Right lobe of liver (tissue), 6 donors: Measurements from ENCODE around the gene DELE1. TPM values are rescaled to one million over a fixed set of nuclear protein-coding genes. Genes with fewer than 3 reads are reported as not detected.

Source experiments
- ATAC-seq, 4 donors: fragments of 200-7000 bp; cut with Tn5 transposase; one replicate each; pipeline ENCODE4 v1.9.1; 2020; ENCODE audit warnings: mild to moderate bottlenecking in 4 of 4, moderate library complexity in 4 of 4
- DNase-seq, 3 donors: peaks; one replicate each; pipeline ENCODE4 v3.0.0-alpha.2; 2020
- H3K27ac ChIP-seq, 3 donors: fragments of 200-600 bp; one replicate each; pipeline ENCODE4 v1.8.0; 2022
- H3K27me3 ChIP-seq, 2 donors: fragments of 200-600 bp; one replicate each; pipeline ENCODE4 v1.8.0; 2022
- H3K36me3 ChIP-seq, 4 donors: fragments of 200-600 bp; sonication (generic) in 1 of 4; one replicate each; pipeline versions ENCODE4 v1.5.1 to v1.8.0; 2017 to 2022; ENCODE audit warnings: control low read depth in 1 of 4
- H3K4me1 ChIP-seq, 4 donors: fragments of 200-600 bp; sonication (generic) in 1 of 4; one replicate each; pipeline versions ENCODE4 v1.5.1 to v1.8.0; 2017 to 2022; ENCODE audit warnings: control low read depth in 1 of 4
- H3K4me3 ChIP-seq, 3 donors: fragments of 200-600 bp; one replicate each; pipeline ENCODE4 v1.8.0; 2022
- H3K9me3 ChIP-seq, 4 donors: fragments of 200-600 bp; sonication (generic) in 1 of 4; one replicate each; pipeline versions ENCODE4 v1.5.1 to v1.8.0; 2017 to 2022; ENCODE audit warnings: control low read depth in 1 of 4
- POLR2A ChIP-seq: fragments of 450-650 bp; IDR thresholded peaks from one replicate; pipeline ENCODE4 v1.6.1; 2017; ENCODE audit warnings: antibody characterized with exemption, mild to moderate bottlenecking
- WGBS: methylation state at CpG from one replicate; pipeline ENCODE4 v1.1.6; 2018; ENCODE audit warnings: low coverage, low lambda C conversion rate; ENCODE audit not compliant: insufficient coverage; ENCODE audit errors: missing lambda C conversion rate; 5-methylcytosine and 5-hydroxymethylcytosine counted together
- intact Hi-C, 2 donors: fragments of 100-400 bp; cut with DNase I; formaldehyde crosslinking; loops; one replicate each; pipeline versions ENCODE4 v1.11.2 to v1.14.1; 2022
- total RNA-seq, 6 experiments: library from RNA; depleted of rRNA in 2 of 6; stranded (reverse); fragments of >200 nt in 2 of 6; fragmentation: NEBNext Ultra II Directional in 3 of 6; extraction: Animal tissue kit (Norgen Biotek cat#: 25700) in 3 of 6; gene quantifications; one replicate each; pipeline versions ENCODE4 v1.1.0 to v1.2.4, GENCODE V29; 2016 to 2023
- TF ChIP-seq, protein P1 (sequence below), 4 donors: fragments of 200-600 bp in 3 of 4; fragments of 450-650 bp in 1 of 4; IDR thresholded peaks; one replicate each; pipeline versions ENCODE4 v1.5.1 to v1.8.0; 2016 to 2022; ENCODE audit warnings: antibody characterized with exemption in 4 of 4, mild to moderate bottlenecking in 2 of 4
- donor health status: DM: no; HTN: yes; CAD: no.
- donor health status: DM: no; HTN: no; CAD: no.
- donor health status: DM: no; HTN: no; CAD: no.
- donor health status: DM: no; HTN: yes; CAD: no.
- donor health status: DM: no; HTN: yes; CAD: no.

The DELE1 gene
- total RNA-seq, 6 experiments from 2014 or later = 39.4 to 57.9 (median 43.8) TPM

DNA sequence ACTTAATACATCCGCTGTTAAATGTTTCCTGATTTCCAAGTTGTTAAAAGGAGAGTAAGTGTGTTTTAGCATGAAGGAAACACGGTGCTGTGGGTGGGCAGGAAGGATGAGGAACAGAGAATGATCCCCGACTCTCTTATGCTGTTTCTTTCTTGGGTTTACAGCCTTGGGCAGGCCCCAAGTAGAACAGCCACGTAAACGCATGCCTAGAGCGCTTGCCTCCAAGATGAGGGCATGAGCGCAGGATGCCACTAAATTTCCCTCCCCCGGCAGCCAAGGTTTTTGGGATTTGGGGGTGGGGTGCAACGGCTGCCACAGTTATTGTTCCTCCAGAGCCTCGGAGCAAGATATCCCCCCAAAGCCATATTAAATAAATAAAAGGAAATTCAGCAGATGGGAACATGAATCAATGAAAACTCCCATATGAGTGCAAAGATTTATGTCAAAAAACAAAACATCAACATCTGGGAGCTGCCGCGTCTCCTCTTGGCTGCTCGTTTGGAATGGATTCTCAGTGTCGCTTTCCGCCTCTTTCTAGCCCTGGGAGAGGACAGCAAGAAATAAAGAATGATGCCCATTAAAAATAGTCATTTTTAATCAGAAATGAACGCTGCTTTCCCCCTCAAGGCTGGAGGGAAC, 10.0 kb upstream of the DELE1 start:
- intact Hi-C loops = no loop called here
- no peak for TF ChIP-seq POLR2A
- TF ChIP-seq, protein P1, sequence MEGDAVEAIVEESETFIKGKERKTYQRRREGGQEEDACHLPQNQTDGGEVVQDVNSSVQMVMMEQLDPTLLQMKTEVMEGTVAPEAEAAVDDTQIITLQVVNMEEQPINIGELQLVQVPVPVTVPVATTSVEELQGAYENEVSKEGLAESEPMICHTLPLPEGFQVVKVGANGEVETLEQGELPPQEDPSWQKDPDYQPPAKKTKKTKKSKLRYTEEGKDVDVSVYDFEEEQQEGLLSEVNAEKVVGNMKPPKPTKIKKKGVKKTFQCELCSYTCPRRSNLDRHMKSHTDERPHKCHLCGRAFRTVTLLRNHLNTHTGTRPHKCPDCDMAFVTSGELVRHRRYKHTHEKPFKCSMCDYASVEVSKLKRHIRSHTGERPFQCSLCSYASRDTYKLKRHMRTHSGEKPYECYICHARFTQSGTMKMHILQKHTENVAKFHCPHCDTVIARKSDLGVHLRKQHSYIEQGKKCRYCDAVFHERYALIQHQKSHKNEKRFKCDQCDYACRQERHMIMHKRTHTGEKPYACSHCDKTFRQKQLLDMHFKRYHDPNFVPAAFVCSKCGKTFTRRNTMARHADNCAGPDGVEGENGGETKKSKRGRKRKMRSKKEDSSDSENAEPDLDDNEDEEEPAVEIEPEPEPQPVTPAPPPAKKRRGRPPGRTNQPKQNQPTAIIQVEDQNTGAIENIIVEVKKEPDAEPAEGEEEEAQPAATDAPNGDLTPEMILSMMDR (IDR thresholded peaks at IDR 0.05) = no peak
- WGBS = 22% methylated on average over 12 of the region's 16 CpGs

DNA sequence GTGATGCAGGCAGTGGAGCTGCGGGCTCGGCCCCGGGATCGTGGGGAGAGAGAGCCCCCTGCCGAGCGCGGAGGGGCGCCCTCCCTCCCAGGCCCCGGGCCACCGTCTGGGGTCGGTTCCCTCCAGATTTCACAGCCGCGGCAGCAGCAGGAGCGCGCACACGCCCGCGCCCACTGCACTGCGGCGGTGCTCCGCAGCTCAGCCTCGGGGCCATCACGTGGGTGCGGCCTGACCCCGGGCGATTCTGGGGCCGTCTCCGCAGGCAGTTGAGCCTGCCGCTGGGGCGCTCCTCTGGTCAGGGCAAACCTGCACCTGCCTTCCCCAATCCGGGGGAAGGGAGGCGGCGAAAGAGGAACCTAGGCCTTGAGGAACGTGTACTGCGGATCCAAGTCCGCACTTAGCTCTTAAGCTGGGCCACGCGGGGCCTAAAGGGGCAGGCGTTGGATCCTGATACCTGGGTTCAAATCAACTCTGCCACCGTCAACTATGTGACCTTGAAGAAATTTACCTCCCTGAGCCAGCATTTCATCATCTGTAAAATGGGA, 9.4 kb upstream of the DELE1 start:
- H3K4me1 ChIP-seq = peaks cover 0 to 16% (median 0%) of the 10 kb centered on the region in 4 donors
- H3K36me3 ChIP-seq = no peaks in the 10 kb centered on the region
- 56% methylated on average over 7 of the region's 40 CpGs for WGBS
- peak overlapping the region; percentile 31 to 49 (median 32) for H3K4me3 ChIP-seq
- peak; percentile 84 to 89 (median 86) for ATAC-seq
- H3K27me3 ChIP-seq = no peaks in the 10 kb centered on the region
- peak; percentile 67 to 77 (median 67) for DNase-seq
- no peaks in the 10 kb centered on the region for H3K9me3 ChIP-seq
- intact Hi-C loops = no loop called here
- no peak for TF ChIP-seq POLR2A
- TF ChIP-seq, protein P1 (IDR thresholded peaks at IDR 0.05) = peak in 2 of 4 donors; percentile 18 to 28
- H3K27ac ChIP-seq = no peak overlapping the region

More for the DNA sequence above, 10.0 kb upstream of the DELE1 start:
- DNase-seq = no peak
- H3K4me3 ChIP-seq = peak overlapping the region; percentile 31 to 49 (median 32)
- no peak for ATAC-seq
- H3K27me3 ChIP-seq = no peaks in the 10 kb centered on the region
- H3K27ac ChIP-seq = no peak overlapping the region
- no peaks in the 10 kb centered on the region for H3K9me3 ChIP-seq
- H3K36me3 ChIP-seq = no peaks in the 10 kb centered on the region
- H3K4me1 ChIP-seq = peaks cover 0 to 10% (median 0%) of the 10 kb centered on the region in 4 donors

DNA sequence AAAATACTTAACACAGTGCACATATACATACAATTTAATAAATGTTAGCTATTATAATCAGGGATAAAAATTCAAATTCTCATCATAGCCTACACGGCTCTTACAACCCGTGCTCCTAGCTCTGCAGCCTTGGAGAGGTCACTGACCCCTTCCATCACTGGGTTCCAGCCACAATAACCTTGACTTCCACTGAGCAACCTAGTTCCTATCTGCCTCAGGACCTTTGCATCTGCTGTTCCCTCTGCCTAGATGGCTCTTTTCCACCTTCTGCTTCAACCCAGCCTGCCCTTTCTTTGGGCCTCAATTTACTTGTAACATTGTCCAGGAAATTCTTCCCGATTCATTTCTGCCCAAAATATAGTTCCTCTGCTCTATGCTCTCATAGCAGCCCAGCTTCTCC, 8.9 kb upstream of the DELE1 start:
- Histone ChIP-seq H3K27ac (no peak overlapping the region), H3K4me1 (peaks cover 0 to 20% (median under 1%) of the 10 kb centered on the region in 4 donors), H3K4me3 (no peak overlapping the region), H3K36me3 (no peaks in the 10 kb centered on the region), H3K27me3 (no peaks in the 10 kb centered on the region), H3K9me3 (no peaks in the 10 kb centered on the region)
- ATAC-seq (no peak), DNase-seq (no peak)
- TF ChIP-seq, protein P1 (IDR thresholded peaks at IDR 0.05) = no peak
- no peak for TF ChIP-seq POLR2A
- intact Hi-C loops = no loop called here
- WGBS = 79% methylated on average over 3 of the region's 3 CpGs

DNA sequence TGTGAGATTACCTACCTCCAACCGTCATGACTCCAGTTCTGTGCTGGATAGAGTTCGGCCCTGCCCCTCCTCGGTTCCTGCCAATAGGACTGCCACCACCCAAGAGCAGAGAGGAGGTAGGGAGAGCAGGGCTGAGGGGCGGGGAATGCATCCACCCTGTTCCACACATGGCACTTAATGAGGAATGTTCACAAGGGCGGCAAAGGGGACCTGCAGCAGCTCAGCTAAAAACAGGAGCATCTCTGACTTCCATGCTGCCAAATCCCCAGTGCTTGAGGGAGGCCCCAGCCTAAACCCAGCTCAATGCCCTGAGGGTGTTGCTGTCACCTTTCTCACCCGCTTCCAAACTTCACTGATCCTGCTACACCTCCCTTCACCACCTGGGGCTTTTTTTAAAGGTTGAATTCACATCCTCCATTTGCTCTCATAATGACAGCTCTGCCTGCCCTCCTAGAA, 7.8 kb upstream of the DELE1 start:
- WGBS = 93% methylated on average over 3 of the region's 6 CpGs

More for the DNA sequence above, 7.8 kb upstream of the DELE1 start:
- peaks cover 0 to 27% (median 3%) of the 10 kb centered on the region in 4 donors for H3K4me1 ChIP-seq
- no peaks in the 10 kb centered on the region for H3K36me3 ChIP-seq
- H3K27me3 ChIP-seq = no peaks in the 10 kb centered on the region
- TF ChIP-seq, protein P1 (IDR thresholded peaks at IDR 0.05) = no peak
- TF ChIP-seq POLR2A = no peak
- no peak for ATAC-seq
- H3K27ac ChIP-seq = no peak overlapping the region
- no peak overlapping the region for H3K4me3 ChIP-seq
- no peaks in the 10 kb centered on the region for H3K9me3 ChIP-seq
- no peak for DNase-seq
- intact Hi-C loops = no loop called here
